ENCODE measurements around the gene LDOC1.
A peak's percentile ranks its signal among the peaks of the same experiment; 100 is the strongest.
"Not testable (repeated sequence)": the region's sequence is repeated elsewhere in the genome, so short reads cannot be mapped to it uniquely, and the experiment has no call there.

LDOC1 gene

DNA sequence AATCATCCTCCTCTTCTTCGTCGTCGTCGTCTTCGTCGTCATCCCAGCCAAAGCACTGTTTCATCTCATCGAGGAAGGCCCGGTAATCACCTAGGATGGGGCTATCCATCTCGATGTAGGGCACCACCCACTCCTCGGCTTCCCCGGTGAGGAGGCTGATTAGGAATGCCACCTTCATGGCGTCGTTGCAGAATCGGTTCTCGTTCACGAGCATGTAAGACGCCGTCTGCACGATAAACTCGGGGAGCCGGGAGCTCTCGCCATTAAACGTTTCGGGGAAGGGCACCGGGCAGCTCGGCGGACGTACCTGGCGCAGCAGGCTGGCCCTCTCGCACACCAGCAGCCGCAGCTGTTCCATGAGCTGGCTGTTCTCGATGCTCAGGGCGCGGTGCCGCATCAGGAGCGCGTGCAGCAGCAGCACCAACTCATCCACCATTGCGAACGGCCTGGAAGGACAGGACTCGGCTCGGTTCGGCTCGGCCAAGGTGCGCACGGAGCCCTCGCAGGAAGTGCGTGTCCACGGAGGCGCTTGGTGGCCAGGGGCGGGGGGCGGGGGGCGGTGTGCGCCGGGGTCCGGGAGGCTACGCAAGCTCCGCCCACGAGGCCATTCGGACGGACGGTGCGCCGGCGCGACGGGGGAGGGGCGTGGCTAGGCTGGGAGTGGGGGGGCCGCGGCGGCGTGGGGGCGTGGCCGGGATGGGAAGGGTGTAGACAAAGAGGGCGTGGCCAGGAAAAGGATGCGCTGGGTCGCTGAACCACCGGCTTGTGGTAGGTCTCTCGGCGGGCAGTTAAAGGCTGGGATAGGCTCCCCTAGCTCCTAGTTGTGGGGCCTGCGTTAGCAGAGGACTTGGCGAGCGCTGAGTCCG is at the start of gene LDOC1:
Gene LDOC1 (minus strand): TSS at position 544 of the 866 bp plus-strand sequence. CDS start 108 bp downstream, at position 436.
- Histone ChIP-seq H3K27me3 (ENCODE audit: low read depth, low read length) (no peaks in the 10 kb centered on the region), H3K36me3 (ENCODE audit: control insufficient read depth in 1 of 2, insufficient read depth in 2 of 2, low read length in 2 of 2) (no peaks in the 10 kb centered on the region), H3K27ac (ENCODE audit: low read length) (no peak within 1 kb of the TSS), H3K4me3 (ENCODE audit: low read depth in 1 of 2, low read length in 2 of 2) (peak within 1 kb of the TSS; percentile 50 to 71), H3K9me3 (ENCODE audit: control insufficient read depth in 1 of 2, low read length in 2 of 2) (no peaks in the 10 kb centered on the region), H3K4me1 (ENCODE audit: control insufficient read depth in 1 of 2, insufficient read depth in 2 of 2, low read length in 2 of 2) (no peaks in the 10 kb centered on the region)

DNA sequence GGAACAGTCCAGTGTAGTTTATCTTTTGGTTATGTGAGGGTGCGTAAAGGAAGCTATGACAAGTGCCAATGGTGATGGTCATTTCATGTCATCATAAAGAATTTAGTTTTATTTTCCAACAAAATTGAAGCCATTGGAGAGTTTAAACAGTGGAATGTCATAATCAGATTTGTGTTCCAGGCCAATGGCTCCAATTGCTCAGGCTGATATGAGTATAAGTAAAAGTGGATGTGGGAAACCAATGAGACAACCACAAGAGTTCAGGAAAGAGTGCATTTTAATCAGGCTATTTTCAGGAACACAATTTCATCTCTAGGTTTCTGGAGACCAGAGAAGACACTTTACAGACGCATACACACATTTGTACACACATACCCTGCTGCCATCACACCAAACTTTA is 44.7 kb upstream of the LDOC1 start:
- Histone ChIP-seq H3K4me1 (ENCODE audit: control insufficient read depth in 1 of 2, insufficient read depth in 2 of 2, low read length in 2 of 2) (no peaks in the 10 kb centered on the region), H3K27me3 (ENCODE audit: low read depth, low read length) (no peaks in the 10 kb centered on the region), H3K27ac (ENCODE audit: low read length) (no peak overlapping the region), H3K36me3 (ENCODE audit: control insufficient read depth in 1 of 2, insufficient read depth in 2 of 2, low read length in 2 of 2) (no peaks in the 10 kb centered on the region), H3K4me3 (ENCODE audit: low read depth in 1 of 2, low read length in 2 of 2) (no peak overlapping the region), H3K9me3 (ENCODE audit: control insufficient read depth in 1 of 2, low read length in 2 of 2) (no peaks in the 10 kb centered on the region)

DNA sequence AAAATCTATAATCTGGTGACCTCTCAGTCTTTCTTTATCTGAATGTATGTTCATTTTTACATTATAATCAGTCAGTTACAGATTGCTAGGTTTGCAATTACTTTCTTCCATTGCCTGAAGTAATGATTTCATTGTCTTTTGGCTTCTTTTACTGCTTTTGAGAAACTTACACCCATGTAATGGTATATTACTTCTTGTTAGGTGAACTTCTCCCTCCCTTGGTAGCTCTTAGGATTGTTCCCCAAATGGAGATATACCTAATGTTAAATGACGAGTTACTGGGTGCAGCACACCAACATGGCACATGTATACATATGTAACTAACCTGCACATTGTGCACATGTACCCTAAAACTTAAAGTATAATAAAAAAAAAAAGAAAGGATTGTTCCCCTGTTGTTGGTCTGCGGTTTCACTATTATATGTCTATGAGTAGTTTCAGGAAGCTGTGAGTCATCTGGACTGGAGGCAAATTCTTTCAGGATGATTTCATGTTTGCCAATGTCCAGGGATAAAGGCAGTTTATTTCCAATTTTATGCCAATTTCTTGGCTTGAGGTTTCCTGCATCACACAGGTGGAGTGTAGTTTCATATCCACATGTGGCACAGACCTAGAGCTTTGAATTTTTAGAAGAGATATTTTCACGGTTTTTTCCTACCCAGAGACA is 43.5 kb upstream of the LDOC1 start:
- Histone ChIP-seq H3K4me3 (ENCODE audit: low read depth in 1 of 2, low read length in 2 of 2) (no peak overlapping the region), H3K36me3 (ENCODE audit: control insufficient read depth in 1 of 2, insufficient read depth in 2 of 2, low read length in 2 of 2) (no peaks in the 10 kb centered on the region), H3K9me3 (ENCODE audit: control insufficient read depth in 1 of 2, low read length in 2 of 2) (no peaks in the 10 kb centered on the region), H3K4me1 (ENCODE audit: control insufficient read depth in 1 of 2, insufficient read depth in 2 of 2, low read length in 2 of 2) (no peaks in the 10 kb centered on the region), H3K27me3 (ENCODE audit: low read depth, low read length) (no peaks in the 10 kb centered on the region), H3K27ac (ENCODE audit: low read length) (no peak overlapping the region)

DNA sequence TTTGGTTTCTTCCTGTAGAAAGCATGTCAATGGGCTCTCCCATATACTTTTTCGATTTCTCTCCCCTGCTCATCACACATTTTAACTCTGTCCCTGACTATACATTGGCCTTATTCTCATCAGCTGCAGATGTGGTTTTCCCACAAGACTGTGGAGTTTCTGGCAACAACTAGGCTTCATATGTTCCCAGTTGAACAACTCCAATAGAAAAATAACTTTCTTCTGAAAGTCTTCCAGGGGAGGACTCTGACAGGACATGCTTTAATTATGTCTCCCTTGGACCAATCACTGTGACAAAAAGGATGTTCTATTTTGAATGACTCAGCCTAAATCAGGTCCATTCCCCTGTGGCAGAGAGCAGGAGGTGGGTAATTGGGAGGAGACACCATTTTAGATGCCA is 37.3 kb upstream of the LDOC1 start:
- no peaks in the 10 kb centered on the region for H3K9me3 ChIP-seq (ENCODE audit: control insufficient read depth in 1 of 2, low read length in 2 of 2)
- H3K27me3 ChIP-seq (ENCODE audit: low read depth, low read length), result no peaks in the 10 kb centered on the region
- no peak overlapping the region for H3K27ac ChIP-seq (ENCODE audit: low read length)
- H3K4me3 ChIP-seq (ENCODE audit: low read depth in 1 of 2, low read length in 2 of 2), result no peak overlapping the region
- H3K36me3 ChIP-seq (ENCODE audit: control insufficient read depth in 1 of 2, insufficient read depth in 2 of 2, low read length in 2 of 2), result no peaks in the 10 kb centered on the region
- H3K4me1 ChIP-seq (ENCODE audit: control insufficient read depth in 1 of 2, insufficient read depth in 2 of 2, low read length in 2 of 2), result no peaks in the 10 kb centered on the region

DNA sequence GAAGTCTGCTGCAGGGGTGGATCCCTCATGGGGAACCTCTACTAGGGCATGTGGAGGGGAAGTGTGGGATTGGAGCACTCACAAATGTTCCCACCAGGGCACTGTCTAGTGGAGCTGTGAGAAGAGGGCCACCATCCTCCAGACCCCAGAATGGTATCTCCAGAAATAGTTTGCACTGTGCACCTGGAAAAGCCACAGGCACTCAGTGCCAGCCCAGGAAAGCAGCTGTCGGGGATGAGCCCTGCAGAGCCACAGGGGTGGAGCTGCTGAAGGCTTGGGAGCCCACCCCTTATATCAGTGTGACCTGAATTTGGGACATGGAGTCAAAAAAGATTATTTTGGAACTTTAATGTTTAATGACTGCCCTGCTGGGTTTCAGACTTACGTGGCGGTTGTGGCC is 25.0 kb upstream of the LDOC1 start:
- Histone ChIP-seq H3K4me3 (ENCODE audit: low read depth in 1 of 2, low read length in 2 of 2) (no peak overlapping the region), H3K4me1 (ENCODE audit: control insufficient read depth in 1 of 2, insufficient read depth in 2 of 2, low read length in 2 of 2) (no peaks in the 10 kb centered on the region), H3K27me3 (ENCODE audit: low read depth, low read length) (no peaks in the 10 kb centered on the region), H3K27ac (ENCODE audit: low read length) (no peak overlapping the region), H3K9me3 (ENCODE audit: control insufficient read depth in 1 of 2, low read length in 2 of 2) (no peaks in the 10 kb centered on the region), H3K36me3 (ENCODE audit: control insufficient read depth in 1 of 2, insufficient read depth in 2 of 2, low read length in 2 of 2) (no peaks in the 10 kb centered on the region)

DNA sequence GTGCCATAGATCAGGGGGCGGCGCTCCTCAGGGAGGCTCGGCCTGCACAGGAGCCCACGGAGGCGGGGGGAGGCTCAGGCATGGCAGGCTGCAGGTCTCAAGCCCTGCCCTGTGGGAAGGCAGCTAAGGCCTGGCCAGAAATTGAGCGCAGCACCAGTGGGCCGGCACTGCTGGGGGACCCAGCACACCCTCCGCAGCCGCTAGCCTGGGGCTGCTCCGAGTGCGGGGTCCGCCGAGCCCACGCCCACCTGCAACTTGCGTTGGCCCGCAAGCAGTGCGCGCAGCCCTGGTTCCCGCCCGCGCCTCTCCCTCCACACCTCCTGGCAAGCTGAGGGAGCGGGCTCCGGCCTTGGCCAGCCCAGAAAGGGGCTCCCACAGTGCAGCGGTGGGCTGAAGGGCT is 11.6 kb upstream of the LDOC1 start:
- not testable (repeated sequence) for H3K36me3 ChIP-seq (ENCODE audit: control insufficient read depth in 1 of 2, insufficient read depth in 2 of 2, low read length in 2 of 2); H3K9me3 ChIP-seq (ENCODE audit: control insufficient read depth in 1 of 2, low read length in 2 of 2); H3K27ac ChIP-seq (ENCODE audit: low read length); H3K4me3 ChIP-seq (ENCODE audit: low read depth in 1 of 2, low read length in 2 of 2); H3K27me3 ChIP-seq (ENCODE audit: low read depth, low read length); H3K4me1 ChIP-seq (ENCODE audit: control insufficient read depth in 1 of 2, insufficient read depth in 2 of 2, low read length in 2 of 2)

DNA sequence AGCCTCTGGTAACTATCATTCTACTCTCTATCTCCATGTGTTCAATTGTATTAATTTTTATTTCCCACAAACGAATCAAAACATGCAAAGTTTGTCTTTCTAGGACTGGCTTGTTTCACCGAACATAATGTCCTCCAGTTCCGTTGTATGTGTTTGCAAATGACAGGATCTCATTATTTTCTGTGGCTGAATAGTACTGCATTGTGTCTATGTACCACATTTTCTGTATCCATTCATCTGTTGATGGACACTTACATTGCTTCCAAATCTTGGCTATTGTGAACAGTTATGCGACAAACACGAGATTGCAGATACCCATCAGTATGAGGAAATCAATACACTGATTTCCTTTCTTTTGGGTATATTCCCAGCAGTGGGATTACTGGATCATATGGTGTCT is 8.4 kb upstream of the LDOC1 start:
- Histone ChIP-seq H3K4me3 (ENCODE audit: low read depth in 1 of 2, low read length in 2 of 2) (no peak overlapping the region), H3K4me1 (ENCODE audit: control insufficient read depth in 1 of 2, insufficient read depth in 2 of 2, low read length in 2 of 2) (no peaks in the 10 kb centered on the region), H3K9me3 (ENCODE audit: control insufficient read depth in 1 of 2, low read length in 2 of 2) (no peaks in the 10 kb centered on the region), H3K27ac (ENCODE audit: low read length) (no peak overlapping the region), H3K27me3 (ENCODE audit: low read depth, low read length) (no peaks in the 10 kb centered on the region), H3K36me3 (ENCODE audit: control insufficient read depth in 1 of 2, insufficient read depth in 2 of 2, low read length in 2 of 2) (no peaks in the 10 kb centered on the region)

DNA sequence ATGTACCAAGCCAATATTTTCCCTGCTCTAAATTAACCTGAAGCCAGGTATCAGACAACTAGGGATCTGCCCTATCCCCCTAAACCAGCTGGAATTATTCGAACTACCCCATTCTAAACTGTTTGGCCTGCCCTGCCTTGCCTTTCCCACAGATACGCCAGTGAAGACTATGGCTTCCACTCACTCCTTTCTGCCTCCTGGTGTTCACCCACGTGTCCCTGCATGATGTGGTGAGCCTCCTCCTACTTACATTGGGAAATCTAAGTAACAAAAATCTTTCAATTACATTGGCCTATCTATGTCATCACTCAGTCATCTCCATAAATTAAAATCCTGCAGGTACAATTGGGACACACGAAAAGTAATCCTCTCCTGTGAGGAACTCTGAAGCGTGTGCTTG is 6.1 kb upstream of the LDOC1 start:
- no peak overlapping the region for H3K4me3 ChIP-seq (ENCODE audit: low read depth in 1 of 2, low read length in 2 of 2)
- no peaks in the 10 kb centered on the region for H3K27me3 ChIP-seq (ENCODE audit: low read depth, low read length)
- H3K27ac ChIP-seq (ENCODE audit: low read length), result no peak overlapping the region
- H3K9me3 ChIP-seq (ENCODE audit: control insufficient read depth in 1 of 2, low read length in 2 of 2), result no peaks in the 10 kb centered on the region
- H3K36me3 ChIP-seq (ENCODE audit: control insufficient read depth in 1 of 2, insufficient read depth in 2 of 2, low read length in 2 of 2), result no peaks in the 10 kb centered on the region
- no peaks in the 10 kb centered on the region for H3K4me1 ChIP-seq (ENCODE audit: control insufficient read depth in 1 of 2, insufficient read depth in 2 of 2, low read length in 2 of 2)

DNA sequence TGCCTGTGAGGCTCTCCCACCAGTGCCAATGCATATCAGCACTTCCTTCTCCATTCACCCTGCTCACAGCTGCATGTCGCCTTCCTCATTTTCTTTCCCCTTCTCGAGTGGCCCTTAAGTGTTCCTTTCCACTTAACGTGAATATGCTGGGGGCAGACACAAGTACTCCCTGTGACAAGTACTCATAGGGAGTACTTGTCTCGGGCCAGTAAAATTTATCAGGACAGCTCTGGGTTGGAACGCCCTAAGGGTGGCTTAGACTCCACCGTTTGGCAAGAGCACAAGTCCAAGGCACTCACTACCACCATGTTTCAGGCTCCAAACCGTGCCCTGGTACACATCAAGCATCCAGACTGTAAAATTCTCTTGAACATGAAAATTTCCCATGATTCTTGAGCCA is 3.9 kb upstream of the LDOC1 start:
- Histone ChIP-seq H3K36me3 (ENCODE audit: control insufficient read depth in 1 of 2, insufficient read depth in 2 of 2, low read length in 2 of 2) (no peaks in the 10 kb centered on the region), H3K4me3 (ENCODE audit: low read depth in 1 of 2, low read length in 2 of 2) (no peak overlapping the region), H3K9me3 (ENCODE audit: control insufficient read depth in 1 of 2, low read length in 2 of 2) (no peaks in the 10 kb centered on the region), H3K27ac (ENCODE audit: low read length) (no peak overlapping the region), H3K4me1 (ENCODE audit: control insufficient read depth in 1 of 2, insufficient read depth in 2 of 2, low read length in 2 of 2) (no peaks in the 10 kb centered on the region), H3K27me3 (ENCODE audit: low read depth, low read length) (no peaks in the 10 kb centered on the region)

DNA sequence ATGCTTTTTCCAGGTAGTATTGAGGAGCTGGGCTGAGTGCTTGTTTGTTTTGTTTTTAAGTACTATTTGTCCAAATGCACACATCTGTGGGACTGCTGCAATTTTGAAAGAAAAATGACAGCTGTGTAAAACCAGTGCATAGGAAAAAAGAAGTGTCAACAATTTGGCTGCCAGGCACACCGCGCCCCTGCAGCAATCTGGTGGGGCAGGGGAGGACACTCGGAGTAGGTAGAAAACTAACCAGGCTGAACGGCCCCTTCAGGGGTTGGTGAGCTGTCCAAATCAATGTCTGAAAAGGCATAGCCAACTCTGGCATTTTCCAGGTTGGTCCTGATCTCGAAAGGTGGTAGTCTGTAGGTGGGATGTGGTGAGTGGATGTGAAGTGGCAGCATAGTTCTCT is 1.1 kb downstream of the LDOC1 start:
- Histone ChIP-seq H3K9me3 (ENCODE audit: control insufficient read depth in 1 of 2, low read length in 2 of 2) (no peaks in the 10 kb centered on the region), H3K4me1 (ENCODE audit: control insufficient read depth in 1 of 2, insufficient read depth in 2 of 2, low read length in 2 of 2) (no peaks in the 10 kb centered on the region), H3K36me3 (ENCODE audit: control insufficient read depth in 1 of 2, insufficient read depth in 2 of 2, low read length in 2 of 2) (no peaks in the 10 kb centered on the region), H3K27me3 (ENCODE audit: low read depth, low read length) (no peaks in the 10 kb centered on the region), H3K4me3 (ENCODE audit: low read depth in 1 of 2, low read length in 2 of 2) (peak overlapping the region in 1 of 2 donors; percentile 71), H3K27ac (ENCODE audit: low read length) (no peak overlapping the region)

DNA sequence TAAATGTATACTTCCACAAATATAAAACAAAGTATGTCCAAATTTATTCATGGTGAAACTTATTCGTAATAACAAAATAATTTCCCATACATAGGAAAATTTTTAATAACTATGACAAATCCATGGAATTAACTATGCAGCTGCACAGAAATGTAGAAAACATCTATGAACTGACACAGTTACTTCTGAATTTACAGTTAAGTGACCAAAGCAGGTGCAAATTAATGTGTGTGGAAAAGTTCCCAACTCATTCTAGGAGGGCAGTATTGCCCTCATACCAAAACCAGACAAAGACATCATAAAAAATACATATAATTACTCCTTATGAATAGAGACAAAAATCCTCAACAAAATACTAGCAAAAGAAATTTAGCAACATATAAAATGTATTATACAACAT is 12.5 kb downstream of the LDOC1 start:
- Histone ChIP-seq H3K4me1 (ENCODE audit: control insufficient read depth in 1 of 2, insufficient read depth in 2 of 2, low read length in 2 of 2) (no peaks in the 10 kb centered on the region), H3K27me3 (ENCODE audit: low read depth, low read length) (no peaks in the 10 kb centered on the region), H3K27ac (ENCODE audit: low read length) (no peak overlapping the region), H3K4me3 (ENCODE audit: low read depth in 1 of 2, low read length in 2 of 2) (no peak overlapping the region), H3K9me3 (ENCODE audit: control insufficient read depth in 1 of 2, low read length in 2 of 2) (no peaks in the 10 kb centered on the region), H3K36me3 (ENCODE audit: control insufficient read depth in 1 of 2, insufficient read depth in 2 of 2, low read length in 2 of 2) (no peaks in the 10 kb centered on the region)

All from muscle layer of duodenum (tissue), 2 donors.